Measurements from ENCODE around the gene CLNK.

The CLNK gene

GRCh38 chr4:10458177-10458576, 226.4 kb downstream of the CLNK start:
- DNase-seq (ENCODE audit: low spot score): no peak

- DNase-seq (ENCODE audit: low spot score): peak; percentile 38
Observed at GRCh38 chr4:10457255-10457801, 227.2 kb downstream of the CLNK start, which contains the start of gene ZNF518B. ZNF518B (minus strand) TSS chr4:10457426; CDS start chr4:10446328, 11,098 bp downstream.

GRCh38 chr4:10456595-10457254, 227.8 kb downstream of the CLNK start:
- DNase-seq (ENCODE audit: low spot score): peak; percentile 9

GRCh38 chr4:10456260-10456594, 228.3 kb downstream of the CLNK start:
- DNase-seq (ENCODE audit: low spot score): no peak

- DNase-seq (ENCODE audit: low spot score): no peak
Observed at GRCh38 chr4:10455133-10455532, 229.4 kb downstream of the CLNK start.

GRCh38 chr4:10454726-10455125, 229.8 kb downstream of the CLNK start:
- DNase-seq (ENCODE audit: low spot score): no peak

GRCh38 chr4:10454121-10454520, 230.4 kb downstream of the CLNK start:
- no peak for DNase-seq (ENCODE audit: low spot score)

GRCh38 chr4:10448991-10449390, 235.6 kb downstream of the CLNK start:
- no peak for DNase-seq (ENCODE audit: low spot score)

GRCh38 chr4:10442976-10443375, 241.6 kb downstream of the CLNK start:
- DNase-seq (ENCODE audit: low spot score): no peak

- no peak for DNase-seq (ENCODE audit: low spot score)
Observed at GRCh38 chr4:10441512-10441911, 243.1 kb downstream of the CLNK start.

- DNase-seq (ENCODE audit: low spot score): no peak
Observed at GRCh38 chr4:10438924-10439323, 245.6 kb downstream of the CLNK start.

GRCh38 chr4:10437735-10438134, 246.8 kb downstream of the CLNK start:
- no peak for DNase-seq (ENCODE audit: low spot score)

Measured in SK-N-DZ (cell line).